GM12878 (cell line): ENCODE results near the gene MBD5. TPM values are rescaled to one million over a fixed set of nuclear protein-coding genes. Genes with fewer than 3 reads are reported as not detected.

Experiments used
- ATAC-seq: fragments of 200-7000 bp; cut with Tn5 transposase; 3 replicates; pipeline ENCODE4 v1.9.1; 2020; ENCODE audit warnings: mild to moderate bottlenecking, moderate library complexity
- BruUV-seq: library from RNA; stranded (reverse); fragments of 400-500 nt; replicated peaks from 2 replicates; lab custom pipeline; 2021; lab: Mats Ljungman, UMichigan
- CTCF ChIA-PET: fragments of 300-600 bp; sonication (Branson Sonifier 250); formaldehyde crosslinking; extraction: SDS; loops from one replicate; lab custom pipeline; 2021; ENCODE audit warnings: inconsistent platforms; lab: Yijun Ruan, JAX
- POLR2A ChIA-PET: fragments of 350-600 bp; formaldehyde crosslinking; extraction: SDS; loops from one replicate; lab custom pipeline; 2021; ENCODE audit warnings: inconsistent platforms; lab: Charles Lee
- RAD21 ChIA-PET: fragments of 300-600 bp; sonication (Branson Sonifier 250); formaldehyde crosslinking; loops from one replicate; lab custom pipeline; 2023; ENCODE audit warnings: antibody characterized with exemption; ENCODE audit not compliant: unreplicated experiment; lab: Charles Lee
- SMC1A ChIA-PET: fragments of 300-600 bp; sonication (Branson Sonifier 250); formaldehyde crosslinking; loops from one replicate; lab custom pipeline; 2023; ENCODE audit not compliant: unreplicated experiment, uncharacterized antibody; lab: Charles Lee
- DNase-seq: peaks from one replicate; pipeline ENCODE4 v3.0.0-alpha.2; 2011; ENCODE audit warnings: low read depth, low spot score
- FAIRE-seq: peaks from 3 replicates; lab custom pipeline; 2011; peaks lifted over from hg19 to GRCh38; lab: Jason Lieb, UNC
- H2AFZ ChIP-seq: 2 replicates; pipeline ENCODE4 v1.6.0; 2011; ENCODE audit warnings: low read depth, low read length, control low read depth; ENCODE audit not compliant: control insufficient read depth
- H3K27ac ChIP-seq: 2 replicates; pipeline ENCODE4 v1.5.1; 2011; ENCODE audit warnings: control low read depth; ENCODE audit not compliant: control insufficient read depth, insufficient read depth
- H3K27me3 ChIP-seq, 2 experiments: replicated peaks in 1 of 2; 2 replicates each; pipeline versions ENCODE4 v1.6.0 to v1.6.1; 2011; ENCODE audit warnings: low read length in 1 of 2; ENCODE audit not compliant: control insufficient read depth in 2 of 2, insufficient read depth in 2 of 2
- H3K36me3 ChIP-seq, 2 experiments: 2 replicates each; pipeline ENCODE4 v1.5.1; 2011; ENCODE audit warnings: low read length in 1 of 2; ENCODE audit not compliant: control insufficient read depth in 2 of 2, insufficient read depth in 2 of 2
- H3K4me1 ChIP-seq: 2 replicates; pipeline ENCODE4 v1.6.1; 2011; ENCODE audit warnings: mild to moderate bottlenecking, low read length, moderate library complexity, mixed read lengths; ENCODE audit not compliant: control insufficient read depth, insufficient read depth
- H3K4me2 ChIP-seq: 2 replicates; pipeline ENCODE4 v1.6.0; 2011; ENCODE audit warnings: control low read depth; ENCODE audit not compliant: control insufficient read depth, insufficient read depth
- H3K4me3 ChIP-seq: fragments of 200-600 bp; sonication (generic); 2 replicates; pipeline ENCODE4 v1.5.1; 2016
- H3K79me2 ChIP-seq: 2 replicates; pipeline ENCODE4 v1.6.0; 2011; ENCODE audit warnings: low read length; ENCODE audit not compliant: control insufficient read depth, insufficient read depth
- H3K9ac ChIP-seq: 2 replicates; pipeline ENCODE4 v1.8.0; 2011; ENCODE audit warnings: low read length, control low read depth, mixed read lengths; ENCODE audit not compliant: control insufficient read depth, insufficient read depth
- H3K9me3 ChIP-seq: replicated peaks from 3 replicates; pipeline ENCODE4 v1.5.1; 2011; ENCODE audit warnings: mild to moderate bottlenecking, low read length; ENCODE audit not compliant: control insufficient read depth, insufficient read depth
- H4K20me1 ChIP-seq: 2 replicates; pipeline ENCODE4 v1.6.0; 2011; ENCODE audit not compliant: control insufficient read depth, insufficient read depth
- GATAD2B ChIP-seq: fragments of 450-650 bp; conservative IDR thresholded peaks from 2 replicates; pipeline ENCODE4 v1.6.1; 2017; ENCODE audit warnings: low read depth, mild to moderate bottlenecking, moderate library complexity
- HCFC1 ChIP-seq: fragments of 150-350 bp; IDR thresholded peaks from 2 replicates; pipeline ENCODE4 v1.6.1; 2014; ENCODE audit warnings: low read length
- HSF1 ChIP-seq: fragments of 150-350 bp; IDR thresholded peaks from 2 replicates; pipeline ENCODE4 v1.6.1; 2014; ENCODE audit warnings: mild to moderate bottlenecking, low read depth, low read length
- MAX ChIP-seq: IDR thresholded peaks from 2 replicates; pipeline ENCODE4 v1.6.1; 2012; ENCODE audit warnings: low read depth, low read length, improper control_type of control experiment
- MYB ChIP-seq: fragments of 150-350 bp; IDR thresholded peaks from 2 replicates; pipeline ENCODE4 v1.6.1; 2014; ENCODE audit warnings: mild to moderate bottlenecking, low read depth, low read length, borderline replicate concordance
- PAX5 ChIP-seq: IDR thresholded peaks from 2 replicates; pipeline ENCODE4 v1.6.1; 2011; ENCODE audit warnings: low read depth, low read length, borderline replicate concordance
- RBBP5 ChIP-seq: fragments of 200-600 bp; sonication (generic); conservative IDR thresholded peaks from 2 replicates; pipeline ENCODE4 v1.6.1; 2016
- RUNX3 ChIP-seq: IDR thresholded peaks from 2 replicates; pipeline ENCODE4 v1.6.1; 2012; ENCODE audit warnings: low read length, inconsistent platforms
- TCF3 ChIP-seq: IDR thresholded peaks from 2 replicates; pipeline ENCODE4 v1.6.1; 2012; ENCODE audit warnings: low read depth, mild to moderate bottlenecking, low read length, borderline replicate concordance; ENCODE audit not compliant: insufficient read depth
- WGBS: methylation state at CpG from one replicate; pipeline ENCODE4 v1.1.6; 2016; ENCODE audit warnings: low lambda C conversion rate; ENCODE audit not compliant: insufficient replicate concordance, insufficient coverage; ENCODE audit errors: missing lambda C conversion rate; 5-methylcytosine and 5-hydroxymethylcytosine counted together
- in situ Hi-C: fragments of 300-500 bp; cut with MboI; formaldehyde crosslinking; loops from 9 replicates; pipeline ENCODE4 v1.14.3; 2018; ENCODE audit warnings: mixed read lengths
- intact Hi-C: fragments of 100-400 bp; cut with micrococcal nuclease; formaldehyde crosslinking; loops from one replicate; pipeline ENCODE4 v1.14.2; 2022; ENCODE audit not compliant: unreplicated experiment
- polyA plus RNA-seq, 11 experiments: library from polyadenylated mRNA; depleted of rRNA in 4 of 11; unstranded in 6 of 11; stranded (reverse) in 5 of 11; fragments of >200 nt; fragmentation: Nextera tagmentation in 4 of 11; fragmentation: Illumina TruSeq in 1 of 11; extraction: Ambion mirVana in 4 of 11; extraction: Trizol in 1 of 11; gene quantifications; 1 replicate in 1 of 11; 2 replicates in 10 of 11; pipeline versions ENCODE4 v1.2.1 to v1.2.3, GENCODE V29; 2011 to 2016; ENCODE audit warnings: inconsistent platforms in 2 of 11, missing spikeins in 2 of 11, low read depth in 1 of 11
- total RNA-seq, 4 experiments: library from RNA; depleted of rRNA in 3 of 4; stranded (reverse); fragments of >200 nt in 3 of 4; fragmentation: Illumina TruSeq in 1 of 4; extraction: Trizol in 1 of 4; gene quantifications; 2 replicates each; pipeline versions ENCODE4 v1.2.1 to v1.2.3, GENCODE V29; 2013 to 2021
- TF ChIP-seq, protein P1 (sequence below): fragments of 450-650 bp; IDR thresholded peaks from 2 replicates; pipeline ENCODE4 v1.6.1; 2014; ENCODE audit warnings: mild to moderate bottlenecking
- TF ChIP-seq, protein P2 (sequence below), 3 experiments: IDR thresholded peaks in 2 of 3; conservative IDR thresholded peaks in 1 of 3; 2 replicates each; pipeline ENCODE4 v1.5.1; 2011; ENCODE audit warnings: low read depth in 3 of 3, low read length in 3 of 3, mild to moderate bottlenecking in 3 of 3, control low read depth in 2 of 3, moderate library complexity in 2 of 3, inconsistent platforms in 1 of 3, mixed read lengths in 1 of 3; ENCODE audit not compliant: control insufficient read depth in 2 of 3, insufficient read depth in 1 of 3; ENCODE audit errors: extremely low read depth in 1 of 3

MBD5 gene
- total and polyA plus RNA-seq, 10 of the 15 experiments (the other 5 are each of a cell fraction or from before 2014, with no cell fraction given) = 7.4 to 58.0 (median 21.2) TPM

DNA sequence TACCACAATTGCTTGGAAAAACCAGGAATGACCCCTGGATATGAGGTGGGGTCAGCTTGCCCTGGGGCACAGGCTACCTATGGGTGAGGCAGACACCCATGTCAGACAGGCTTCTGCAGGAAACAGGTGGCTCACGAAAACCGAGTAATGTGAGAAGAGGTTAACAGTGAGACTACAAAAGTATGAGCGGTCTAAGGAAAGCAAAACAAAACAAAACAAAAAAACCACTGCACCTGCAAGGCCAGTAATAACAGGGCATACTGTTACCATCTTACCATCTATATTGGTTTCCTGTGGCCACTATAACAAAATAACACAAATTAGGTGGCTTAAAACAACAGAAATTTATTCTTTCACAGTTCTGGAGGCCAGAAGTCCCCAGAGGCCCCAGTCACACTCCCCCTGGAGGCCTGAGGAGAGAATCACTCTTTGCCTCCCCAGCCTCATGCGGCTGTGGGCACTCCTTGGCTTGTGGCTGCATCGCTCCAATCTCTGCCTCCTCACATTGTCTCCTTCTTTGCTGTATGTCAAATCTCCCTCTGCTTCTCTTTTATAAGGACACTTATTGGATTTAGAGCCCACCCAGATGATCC, 537.0 kb downstream of the MBD5 start:
- intact Hi-C loops = no loop called here
- DNase-seq = no peak
- H3K4me3 ChIP-seq = no peak overlapping the region
- WGBS = 12% methylated on average over 5 of the region's 5 CpGs
- no peaks in the 10 kb centered on the region; the same call in 1 of the 3 replicates for H3K9me3 ChIP-seq
- no peaks in the 10 kb centered on the region for H3K79me2 ChIP-seq
- TF ChIP-seq PAX5 (no peak), GATAD2B (no peak), HCFC1 (no peak), MAX (no peak), RUNX3 (0 out of 2 replicates have a peak, but pooled peaks have one; percentile 10), TCF3 (0 out of 2 replicates have a peak, but pooled peaks have one; percentile 18), HSF1 (no peak), RBBP5 (no peak), MYB (no peak)
- TF ChIP-seq, protein P1, sequence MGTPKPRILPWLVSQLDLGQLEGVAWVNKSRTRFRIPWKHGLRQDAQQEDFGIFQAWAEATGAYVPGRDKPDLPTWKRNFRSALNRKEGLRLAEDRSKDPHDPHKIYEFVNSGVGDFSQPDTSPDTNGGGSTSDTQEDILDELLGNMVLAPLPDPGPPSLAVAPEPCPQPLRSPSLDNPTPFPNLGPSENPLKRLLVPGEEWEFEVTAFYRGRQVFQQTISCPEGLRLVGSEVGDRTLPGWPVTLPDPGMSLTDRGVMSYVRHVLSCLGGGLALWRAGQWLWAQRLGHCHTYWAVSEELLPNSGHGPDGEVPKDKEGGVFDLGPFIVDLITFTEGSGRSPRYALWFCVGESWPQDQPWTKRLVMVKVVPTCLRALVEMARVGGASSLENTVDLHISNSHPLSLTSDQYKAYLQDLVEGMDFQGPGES = no peak
- TF ChIP-seq, protein P2, sequence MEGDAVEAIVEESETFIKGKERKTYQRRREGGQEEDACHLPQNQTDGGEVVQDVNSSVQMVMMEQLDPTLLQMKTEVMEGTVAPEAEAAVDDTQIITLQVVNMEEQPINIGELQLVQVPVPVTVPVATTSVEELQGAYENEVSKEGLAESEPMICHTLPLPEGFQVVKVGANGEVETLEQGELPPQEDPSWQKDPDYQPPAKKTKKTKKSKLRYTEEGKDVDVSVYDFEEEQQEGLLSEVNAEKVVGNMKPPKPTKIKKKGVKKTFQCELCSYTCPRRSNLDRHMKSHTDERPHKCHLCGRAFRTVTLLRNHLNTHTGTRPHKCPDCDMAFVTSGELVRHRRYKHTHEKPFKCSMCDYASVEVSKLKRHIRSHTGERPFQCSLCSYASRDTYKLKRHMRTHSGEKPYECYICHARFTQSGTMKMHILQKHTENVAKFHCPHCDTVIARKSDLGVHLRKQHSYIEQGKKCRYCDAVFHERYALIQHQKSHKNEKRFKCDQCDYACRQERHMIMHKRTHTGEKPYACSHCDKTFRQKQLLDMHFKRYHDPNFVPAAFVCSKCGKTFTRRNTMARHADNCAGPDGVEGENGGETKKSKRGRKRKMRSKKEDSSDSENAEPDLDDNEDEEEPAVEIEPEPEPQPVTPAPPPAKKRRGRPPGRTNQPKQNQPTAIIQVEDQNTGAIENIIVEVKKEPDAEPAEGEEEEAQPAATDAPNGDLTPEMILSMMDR (IDR thresholded peaks at IDR 0.05 in 2 of 3, conservative IDR thresholded peaks at IDR 0.05 in 1 of 3; ENCODE audit: control insufficient read depth in 2 of 3, extremely low read depth in 1 of 3, insufficient read depth in 1 of 3, low read depth in 3 of 3, low read length in 3 of 3) = peak in 2 of 3 experiments; percentile 17 to 41; a peak in 2 of 6 replicates
- TF ChIP-seq, all 136 proteins: peak for 3
- CTCF ChIA-PET = no interaction called here
- Histone ChIP-seq H3K36me3 (no peaks in the 10 kb centered on the region), H4K20me1 (no peaks in the 10 kb centered on the region), H3K27ac (no peak overlapping the region), H3K9ac (no peak overlapping the region), H3K4me2 (no peak overlapping the region), H2AFZ (no peak overlapping the region), H3K4me1 (no peaks in the 10 kb centered on the region; the same call in 1 of the 2 replicates), H3K27me3 (no peaks in the 10 kb centered on the region)
- SMC1A ChIA-PET = no interaction called here
- POLR2A ChIA-PET = no interaction called here
- FAIRE-seq (peak; percentile 83), ATAC-seq (peak; percentile 72)
- BruUV-seq = no TSS peak
- in situ Hi-C loops = no loop called here
- RAD21 ChIA-PET = no interaction called here
